ACHN (cell line): ENCODE data around the gene EVL.
"Not testable (repeated sequence)": the region's sequence is repeated elsewhere in the genome, so short reads cannot be mapped to it uniquely, and the experiment has no call there.

Experiments used
- DNase-seq: peaks from one replicate; pipeline ENCODE4 v3.0.0-alpha.2; 2015
- in situ Hi-C: cut with HindIII; loops from 2 replicates; pipeline ENCODE4 v1.10.0; 2017; ENCODE audit warnings: low sequenced_read_pairs, low pct_ligation_motif_present, low pct_unique_long_range_greater_than_20kb

EVL gene

DNA sequence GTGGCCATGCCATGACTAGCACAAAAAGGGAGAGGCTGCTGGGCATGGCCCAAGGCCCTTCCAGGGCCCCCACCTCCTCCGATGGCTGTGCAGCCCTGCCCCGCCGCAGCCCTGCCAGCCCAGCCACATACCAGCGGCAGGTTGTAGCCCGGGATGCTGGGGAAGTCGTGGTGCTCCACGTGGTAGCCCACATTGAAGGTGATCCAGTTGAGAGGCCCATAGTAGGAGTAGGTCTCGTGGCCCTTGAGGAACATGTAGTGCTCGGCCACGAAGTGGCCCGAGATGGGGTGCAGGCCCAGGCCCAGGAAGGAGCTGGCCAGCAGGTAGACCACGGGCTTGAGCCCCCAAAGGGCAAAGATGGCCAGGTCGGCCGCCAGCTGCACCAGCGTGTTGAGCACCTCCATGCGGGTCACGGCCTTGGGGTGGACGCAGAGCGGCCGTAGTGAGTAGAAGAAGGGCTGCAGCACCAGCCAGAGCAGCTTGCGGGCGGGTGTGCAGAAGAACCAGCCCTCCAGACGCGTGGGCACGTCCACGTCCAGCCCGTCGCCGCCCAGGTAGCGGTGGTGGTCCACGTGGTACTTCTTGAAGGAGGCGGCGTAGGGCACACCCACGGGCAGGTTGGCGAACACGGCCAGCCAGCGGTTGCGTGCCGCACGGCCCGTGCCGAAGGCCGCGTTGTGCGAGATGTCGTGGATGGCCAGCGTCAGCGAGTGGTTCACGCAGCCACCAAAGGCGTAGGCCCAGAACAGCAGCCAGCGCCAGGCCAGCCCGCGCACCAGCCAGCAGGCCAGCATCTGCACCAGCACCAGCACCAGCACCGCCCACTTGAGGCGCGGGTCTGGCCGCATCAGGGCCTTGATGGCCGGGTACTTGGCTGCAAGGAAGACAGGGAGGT is 83.9 kb downstream of the EVL start:
- in situ Hi-C loops, result no loop called here

DNA sequence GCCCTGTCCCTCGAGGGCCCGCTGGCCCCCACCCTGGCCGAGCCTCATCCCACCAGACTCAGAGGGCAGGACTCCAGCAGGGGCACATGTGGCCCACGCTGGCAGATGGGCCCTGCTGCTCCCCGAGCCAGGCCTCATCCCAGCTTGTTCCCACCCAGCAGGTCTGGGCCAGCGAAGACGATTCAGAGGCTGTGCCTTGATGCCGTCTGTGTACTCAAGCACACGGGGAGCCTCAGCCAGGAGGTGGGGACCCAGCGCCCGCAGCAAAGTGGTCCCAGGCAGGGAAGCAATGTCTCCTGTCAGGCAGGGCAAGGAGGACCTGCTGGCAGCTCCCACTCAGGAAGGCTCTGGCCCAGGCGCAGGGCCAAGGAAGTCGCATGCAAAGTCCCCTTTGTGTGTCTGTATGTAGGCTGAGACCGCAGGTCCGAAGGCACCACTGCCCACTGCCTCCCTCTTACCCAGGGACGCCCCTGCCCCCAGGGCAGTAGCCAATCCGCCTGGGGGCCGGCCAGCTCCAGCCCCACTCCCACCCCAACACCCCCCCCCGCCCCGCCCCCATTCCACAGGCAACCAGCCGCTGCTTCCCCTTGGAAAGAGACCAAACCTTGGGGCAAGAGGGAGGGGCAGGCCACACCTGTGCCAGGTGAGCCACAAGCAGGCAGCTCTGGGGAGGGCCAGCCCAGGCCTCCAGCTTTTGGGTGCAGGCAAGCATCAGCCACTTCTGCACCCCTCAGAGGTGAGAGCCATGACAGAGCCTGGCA is 84.8 kb downstream of the EVL start:
- in situ Hi-C loops, result no loop called here
- DNase-seq, result no peak

More for the DNA sequence above, 83.9 kb downstream of the EVL start:
- no peak for DNase-seq

DNA sequence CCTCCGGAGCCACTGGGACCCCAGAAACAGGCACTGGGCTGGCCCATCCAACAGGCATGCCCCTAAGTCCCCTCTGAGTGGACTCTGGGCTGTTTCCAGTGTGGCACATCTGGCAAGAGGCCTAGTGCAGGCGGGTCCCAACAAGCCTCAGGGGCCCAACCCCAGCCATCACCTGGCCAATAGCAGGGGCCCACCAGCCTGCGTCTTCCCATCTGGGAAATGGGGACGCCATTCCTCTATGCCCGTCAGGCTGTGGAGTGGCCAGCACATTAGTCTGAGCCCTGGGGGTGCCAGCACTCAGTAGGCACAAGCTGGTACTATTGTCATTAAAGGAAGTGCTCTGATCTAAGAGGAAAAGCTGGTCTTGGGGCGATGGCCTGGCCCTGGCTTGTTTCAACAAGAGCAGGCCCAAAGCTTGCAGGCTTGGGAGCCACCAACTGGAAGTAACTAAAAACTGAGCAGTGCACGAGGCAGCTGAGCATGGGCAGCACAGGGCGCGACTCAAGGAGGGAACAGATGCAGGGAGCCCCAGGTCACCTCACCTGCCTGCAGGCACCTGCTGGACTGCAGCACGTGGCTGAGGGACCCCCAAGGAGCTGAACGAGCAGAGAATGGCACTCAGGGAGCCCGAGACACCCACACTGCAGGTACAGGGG is 85.8 kb downstream of the EVL start:
- in situ Hi-C loops, result no loop called here
- DNase-seq, result no peak

DNA sequence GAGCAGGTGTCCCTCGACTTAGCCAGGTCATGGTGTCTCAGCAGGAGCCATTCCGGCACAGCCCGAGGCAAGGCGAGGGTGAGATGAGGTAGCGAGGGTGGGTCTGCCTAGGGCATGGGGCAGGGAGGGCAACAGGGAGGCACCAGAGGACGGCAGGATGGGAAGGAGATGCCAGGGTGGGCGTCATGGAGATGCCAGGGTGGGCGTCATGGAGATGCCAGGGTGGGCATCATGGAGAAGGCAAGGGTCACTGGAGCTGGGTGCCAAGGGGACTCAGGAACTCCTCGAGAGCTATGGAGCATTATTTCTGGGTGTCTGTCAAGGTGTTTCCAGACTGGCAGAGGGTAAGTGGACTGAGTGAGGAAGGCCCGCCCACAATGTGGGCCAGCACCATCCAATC is 86.9 kb downstream of the EVL start:
- in situ Hi-C loops, result no loop called here
- DNase-seq, result no peak

DNA sequence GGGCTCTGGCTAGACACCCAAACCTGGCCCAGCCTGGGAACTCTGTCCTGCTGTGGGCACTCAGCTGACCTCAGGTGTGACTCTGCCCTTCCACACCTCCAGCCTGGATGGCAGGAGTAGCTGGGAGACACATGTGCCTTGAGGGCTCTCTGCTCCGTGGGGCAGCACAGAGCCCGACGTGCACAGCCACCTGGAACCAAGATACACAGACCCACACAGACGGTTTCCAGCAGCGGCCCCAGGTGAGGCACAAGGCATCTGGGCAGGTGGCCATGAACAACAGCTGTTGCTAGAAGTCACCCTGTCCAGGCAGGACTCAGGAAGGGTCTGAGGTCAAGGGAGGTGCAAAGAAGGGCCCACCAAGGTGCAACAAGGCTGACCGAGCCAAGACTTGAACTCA is 88.3 kb downstream of the EVL start:
- DNase-seq, result no peak
- in situ Hi-C loops, result no loop called here

DNA sequence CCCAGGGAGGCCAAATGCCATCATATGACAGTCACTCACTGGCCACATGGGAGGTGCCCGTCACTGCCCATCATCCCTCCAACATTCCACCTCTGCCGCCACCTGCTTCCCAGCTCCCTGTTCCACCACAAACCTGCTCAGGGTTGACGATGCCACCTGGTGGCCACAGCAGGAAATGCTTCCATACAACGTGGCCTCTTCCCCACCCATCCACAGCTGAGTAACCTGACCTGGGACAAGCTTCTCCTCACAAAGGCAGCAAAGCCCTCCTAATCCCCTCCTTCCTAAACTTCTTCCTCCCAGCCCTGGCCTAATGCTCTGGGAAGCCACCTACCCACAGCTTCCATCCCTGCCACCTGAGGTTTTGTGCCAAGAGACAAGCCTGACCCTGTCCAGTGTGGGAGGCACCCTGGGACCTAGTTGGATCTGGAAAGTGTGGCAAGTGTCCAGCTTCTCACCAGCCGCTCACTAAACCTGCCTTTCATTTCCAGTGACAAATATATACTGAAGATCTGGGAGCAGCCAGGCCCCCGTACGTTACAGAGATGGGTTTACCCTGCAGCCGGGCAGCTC is 89.9 kb downstream of the EVL start:
- in situ Hi-C loops, result no loop called here
- peak; percentile 31 for DNase-seq

DNA sequence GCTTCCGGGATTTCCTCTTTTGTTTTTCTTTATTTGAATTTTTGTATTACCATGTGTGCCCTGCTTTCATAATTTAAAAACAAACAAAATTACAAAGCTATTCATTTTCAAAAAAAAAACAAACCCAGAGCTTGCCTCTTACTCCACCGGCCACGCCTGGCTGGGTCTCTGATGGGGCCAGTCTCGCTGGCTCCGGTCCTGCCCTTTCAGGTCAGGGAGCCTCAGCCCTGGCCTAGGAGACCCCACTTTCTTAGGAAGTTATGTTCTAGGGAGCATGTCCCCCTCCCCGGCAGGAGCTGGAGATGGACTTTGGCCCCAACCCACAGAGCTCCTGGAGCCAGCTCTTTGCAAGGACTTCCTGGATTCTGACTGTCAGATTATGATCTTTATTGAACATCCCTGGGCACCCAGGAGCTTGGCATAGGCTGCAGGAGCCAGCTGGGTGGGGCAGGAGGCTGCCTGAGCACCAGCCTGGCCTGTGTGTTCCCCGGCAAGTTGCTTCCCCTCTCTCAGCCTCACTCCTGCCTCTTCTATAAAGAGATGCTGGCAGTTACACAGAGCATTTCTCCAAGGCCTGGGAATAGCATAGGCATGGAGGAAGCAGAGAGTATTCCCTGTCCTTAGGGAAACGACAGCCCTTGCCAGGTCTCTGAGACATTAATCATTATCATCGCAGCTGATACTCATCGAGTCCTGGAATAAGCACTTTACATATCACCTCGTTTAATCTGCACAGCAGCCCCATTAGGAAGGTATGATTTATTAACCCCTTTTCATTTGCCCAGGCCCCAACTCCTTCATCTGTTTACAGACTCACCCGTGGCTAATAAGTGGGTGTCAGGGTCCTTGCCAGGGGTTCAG is 90.8 kb downstream of the EVL start:
- DNase-seq, result no peak
- in situ Hi-C loops, result no loop called here

DNA sequence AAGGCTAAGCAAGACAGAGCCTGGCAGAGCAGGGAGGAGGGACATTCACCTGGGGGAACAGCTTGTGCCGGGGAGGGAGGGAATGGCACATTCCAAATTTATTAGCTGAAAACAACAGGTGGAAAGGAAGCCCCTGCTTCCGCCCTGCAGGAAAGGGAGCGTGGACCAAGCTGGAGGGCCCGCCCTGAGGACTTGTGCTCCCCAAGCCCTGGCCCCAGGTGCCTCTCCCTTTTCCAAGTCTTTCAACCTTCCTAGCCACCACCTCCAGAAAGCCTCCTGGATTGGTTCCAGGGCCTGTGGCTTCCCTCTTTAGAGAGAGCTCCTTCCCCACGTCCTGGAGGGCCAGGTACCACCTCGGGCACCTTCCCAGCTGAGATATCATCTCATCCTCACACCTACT is 91.6 kb downstream of the EVL start:
- in situ Hi-C loops, result no loop called here
- DNase-seq, result no peak

DNA sequence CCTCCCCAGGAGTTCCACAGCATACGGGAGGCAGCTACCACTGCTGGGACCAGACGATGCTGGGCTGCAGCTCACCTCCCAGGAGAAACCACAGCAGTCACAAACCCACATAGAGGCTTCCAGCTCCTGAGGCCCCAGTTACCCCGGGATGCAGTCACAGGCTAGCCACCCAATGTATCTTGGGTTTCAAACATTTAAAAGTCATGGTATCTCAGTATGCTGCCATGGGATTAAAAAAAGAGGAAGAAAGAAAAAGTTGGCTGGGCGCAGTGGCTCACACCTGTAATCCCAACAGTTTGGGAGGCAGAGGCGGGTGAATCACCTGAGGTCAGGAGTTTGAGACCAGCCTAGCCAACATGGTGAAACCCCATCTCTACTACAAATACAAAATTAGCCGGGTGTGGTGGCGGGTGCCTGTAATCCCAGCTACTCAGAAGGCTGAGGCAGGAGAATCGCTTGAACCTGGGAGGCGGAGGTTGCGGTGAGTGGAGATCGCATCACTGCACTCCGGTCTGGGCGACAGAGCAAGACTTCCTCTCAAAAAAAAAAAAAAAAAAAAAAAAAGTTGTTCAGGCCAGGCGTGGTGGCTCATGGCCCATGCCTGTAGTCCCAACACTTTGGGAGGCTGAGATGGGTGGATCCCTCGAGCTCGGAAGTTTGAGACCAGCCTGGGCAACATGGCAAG is 92.5 kb downstream of the EVL start:
- in situ Hi-C loops, DNase-seq: not testable (repeated sequence)

DNA sequence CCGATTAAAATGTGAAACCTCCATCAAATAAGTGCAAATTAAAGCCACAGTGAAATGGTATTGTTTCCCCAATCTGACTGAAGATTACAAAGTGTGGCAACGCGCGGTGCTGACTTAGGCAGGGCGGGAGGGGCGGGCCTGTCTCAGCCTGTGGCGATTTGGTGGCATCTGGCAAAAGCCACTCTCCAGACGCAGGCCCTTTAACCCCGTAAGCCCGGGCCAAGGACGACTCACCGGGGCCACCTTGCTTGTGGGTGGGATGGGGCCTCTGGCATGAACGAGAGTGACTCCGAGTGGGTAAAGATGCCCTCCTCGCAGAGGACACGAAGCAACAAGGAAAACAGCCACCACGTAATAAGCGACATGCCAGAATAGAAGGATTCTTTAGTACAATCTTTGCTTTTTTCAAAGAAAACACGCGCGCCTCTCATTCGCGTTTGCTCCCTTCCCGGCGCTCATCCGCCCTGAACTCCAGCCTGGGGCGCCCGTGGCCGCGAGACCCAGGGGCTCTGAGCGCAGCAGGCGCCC is 93.4 kb downstream of the EVL start:
- DNase-seq, result no peak
- in situ Hi-C loops, result no loop called here

DNA sequence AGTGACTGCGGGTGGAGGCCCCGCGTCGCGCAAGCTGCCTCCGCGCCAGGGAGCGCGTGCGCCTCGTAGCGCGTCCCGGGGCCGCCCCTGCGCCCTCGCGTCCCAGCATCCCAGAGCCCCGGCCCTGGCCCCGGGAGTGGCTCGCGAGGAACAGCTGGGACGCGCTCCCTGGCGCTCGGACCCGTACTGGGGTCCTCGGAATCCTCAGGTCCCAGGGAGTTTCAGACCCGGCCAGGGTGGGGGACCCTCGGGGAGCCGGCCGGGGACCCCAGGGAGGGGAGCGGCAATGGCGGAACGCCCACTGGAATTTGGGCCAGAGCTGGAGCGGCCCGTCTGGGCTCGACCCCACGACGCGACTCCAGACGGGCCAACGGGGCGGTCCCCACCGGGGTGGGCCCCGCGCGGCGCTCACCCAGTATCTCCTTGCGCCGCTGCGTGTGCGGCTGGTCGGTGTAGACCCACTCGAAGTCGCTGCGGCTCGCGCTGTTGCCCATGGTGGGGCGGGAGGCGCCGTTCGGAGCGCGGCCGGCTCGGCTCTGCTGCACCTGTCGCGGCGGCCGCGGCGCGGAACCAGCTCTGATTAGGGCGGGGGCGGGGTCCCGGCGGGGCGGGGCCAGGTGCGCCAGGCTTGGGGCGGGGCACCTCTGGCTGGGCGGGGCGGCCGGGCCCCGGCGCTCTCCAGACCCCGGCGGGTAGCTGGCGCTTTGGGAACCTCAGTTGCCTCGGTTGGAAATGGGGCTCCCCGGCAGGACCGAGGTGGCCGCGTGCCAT is 94.1 kb downstream of the EVL start, which contains the start of gene DEGS2:
DEGS2 (minus strand) TSS at position 552 of the 771 bp plus-strand sequence; CDS start at position 494, 58 bp downstream.
- in situ Hi-C loops, result no loop called here
- no peak for DNase-seq

DNA sequence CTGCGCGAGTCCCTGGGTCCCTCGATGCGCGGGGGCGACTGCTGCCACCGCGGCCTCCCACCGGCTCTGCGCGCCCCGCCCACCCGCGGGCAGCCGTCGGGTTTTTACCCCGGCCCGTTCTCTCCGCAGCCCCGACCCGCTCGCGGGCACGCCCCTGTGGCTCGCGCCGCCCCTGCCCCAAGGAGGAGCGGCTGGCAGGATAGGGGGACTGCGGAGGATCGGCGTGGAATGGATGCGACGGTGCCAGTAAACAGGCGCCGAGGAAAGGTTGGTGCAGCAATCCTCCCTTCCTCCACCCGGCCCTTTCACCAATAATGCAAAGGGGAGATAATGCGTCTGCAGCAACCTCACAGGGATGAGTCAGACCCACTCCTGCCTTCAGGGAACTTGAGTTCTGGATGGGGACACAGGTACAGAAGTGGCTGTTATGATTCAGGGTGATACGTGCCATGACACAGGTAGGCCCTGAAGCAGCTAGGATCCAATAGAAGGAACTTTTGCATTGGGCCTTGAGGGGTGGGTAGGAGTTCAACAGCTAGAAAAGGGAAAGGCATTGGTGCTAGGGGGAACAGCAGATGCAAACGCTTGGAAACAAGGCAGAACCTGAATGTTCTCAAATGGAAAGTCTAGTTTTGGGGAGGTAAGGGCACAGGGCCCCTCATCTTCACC is 94.8 kb downstream of the EVL start:
- in situ Hi-C loops, result no loop called here
- DNase-seq, result no peak

DNA sequence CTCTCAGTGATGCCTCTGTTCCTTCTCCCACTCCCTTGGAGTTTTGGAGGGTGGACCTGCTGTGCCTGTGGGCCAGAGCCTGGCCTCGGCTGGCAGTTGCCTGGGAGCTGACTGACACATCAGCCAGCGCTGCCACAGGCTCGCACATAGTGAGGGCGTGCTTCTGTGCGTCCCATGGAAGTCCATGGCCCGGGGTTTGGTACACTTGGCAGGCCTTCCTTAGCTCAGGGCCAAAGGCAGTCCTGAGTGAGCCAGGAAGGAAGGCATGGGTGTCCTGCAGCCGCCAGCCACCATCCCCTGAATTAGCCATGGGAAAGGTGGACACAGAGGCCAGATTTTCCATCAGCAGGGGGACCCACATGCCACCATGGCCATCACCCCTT is 95.3 kb downstream of the EVL start:
- in situ Hi-C loops, result no loop called here
- DNase-seq, result no peak

DNA sequence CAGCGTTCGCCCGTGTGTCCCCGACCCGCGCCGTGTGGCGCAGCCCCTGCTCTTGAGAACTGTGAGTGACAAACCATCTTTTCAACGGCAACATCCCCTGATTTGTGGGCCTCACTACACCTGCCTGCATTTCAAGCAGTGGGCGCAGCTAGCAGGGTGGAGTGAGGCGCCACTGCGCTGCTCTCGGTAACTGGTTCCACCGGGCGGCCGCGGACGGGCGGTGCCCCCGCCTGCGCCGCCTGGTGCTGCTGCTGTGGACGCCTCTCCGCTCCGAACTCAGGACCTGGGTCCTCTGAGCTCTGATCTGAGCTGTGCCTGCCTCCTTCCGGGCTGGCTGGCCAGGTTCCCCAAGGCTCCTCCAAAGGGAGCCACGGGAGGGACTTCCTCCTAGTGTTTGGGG is 100.2 kb downstream of the EVL start:
- DNase-seq, result no peak
- in situ Hi-C loops, result no loop called here

DNA sequence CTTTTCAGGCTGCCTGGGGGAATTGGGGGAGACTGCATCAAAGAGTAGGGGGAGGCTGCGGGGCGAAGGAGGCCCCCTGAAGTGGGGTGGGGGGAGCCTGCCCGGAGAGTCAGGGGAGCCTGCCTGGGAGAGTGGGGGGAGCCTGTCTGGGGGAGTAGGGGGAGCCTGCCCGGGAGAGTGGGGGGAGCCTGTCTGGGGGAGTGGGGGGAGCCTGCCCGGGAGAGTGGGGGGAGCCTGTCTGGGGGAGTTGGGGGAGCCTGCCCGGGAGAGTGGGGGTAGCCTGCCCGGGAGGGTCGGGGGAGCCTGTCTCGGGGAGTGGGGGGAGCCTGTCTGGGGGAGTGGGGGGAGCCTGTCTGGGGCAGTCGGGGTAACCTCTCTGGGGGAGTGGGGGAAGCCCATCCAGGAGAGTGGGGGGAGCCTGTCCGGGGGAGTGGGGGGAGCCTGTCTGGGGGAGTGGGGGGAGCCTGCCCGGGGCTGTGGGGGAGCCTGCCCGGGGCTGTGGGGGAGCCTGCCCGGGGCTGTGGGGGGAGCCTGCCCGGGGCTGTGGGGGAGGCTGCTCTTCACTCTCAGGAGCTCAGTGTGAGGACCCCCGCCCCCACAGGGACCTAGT is 100.7 kb downstream of the EVL start:
- no peak for DNase-seq
- in situ Hi-C loops, result no loop called here

DNA sequence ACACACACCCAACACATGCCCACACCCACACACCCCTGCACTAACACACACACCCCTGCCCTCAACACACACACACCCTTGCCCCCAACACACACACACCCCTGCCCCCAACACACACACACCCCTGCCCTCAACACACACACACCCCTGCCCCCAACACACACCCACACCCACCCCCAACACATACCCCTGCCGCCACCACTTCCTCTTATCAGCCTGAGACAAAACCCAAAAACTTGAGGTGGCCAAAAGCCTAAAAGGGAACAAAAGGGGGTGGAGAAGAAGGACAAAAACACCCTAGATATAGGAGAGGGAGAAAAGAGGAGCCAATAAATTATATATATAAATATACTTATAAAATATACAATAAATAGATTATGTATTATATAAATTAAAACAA is 103.3 kb downstream of the EVL start:
- in situ Hi-C loops, result no loop called here
- no peak for DNase-seq
